HFF-Myc (cell line): ENCODE data around the gene TBX22.
"Not testable (repeated sequence)": the region's sequence is repeated elsewhere in the genome, so short reads cannot be mapped to it uniquely, and the experiment has no call there.

Experiments used
- DNase-seq: peaks from one replicate; pipeline ENCODE4 v3.0.0-alpha.2; 2011; ENCODE audit warnings: low read depth; ENCODE audit errors: extremely low read depth
- H3K4me3 ChIP-seq: replicated peaks from 2 replicates; pipeline ENCODE4 v1.5.1; 2011; ENCODE audit warnings: low read depth, mild to moderate bottlenecking, control low read depth, low read length
- CTCF ChIP-seq: IDR thresholded peaks from 2 replicates; pipeline ENCODE4 v1.5.1; 2012; ENCODE audit warnings: mild to moderate bottlenecking, low read depth, low read length, control low read depth; ENCODE audit errors: missing control alignments

TBX22 gene

GRCh38 chrX:80022363-80023031, 7.9 kb downstream of the TBX22 start:
- DNase-seq, result no peak
- H3K4me3 ChIP-seq, result no peak overlapping the region
- TF ChIP-seq CTCF, result no peak

DNA sequence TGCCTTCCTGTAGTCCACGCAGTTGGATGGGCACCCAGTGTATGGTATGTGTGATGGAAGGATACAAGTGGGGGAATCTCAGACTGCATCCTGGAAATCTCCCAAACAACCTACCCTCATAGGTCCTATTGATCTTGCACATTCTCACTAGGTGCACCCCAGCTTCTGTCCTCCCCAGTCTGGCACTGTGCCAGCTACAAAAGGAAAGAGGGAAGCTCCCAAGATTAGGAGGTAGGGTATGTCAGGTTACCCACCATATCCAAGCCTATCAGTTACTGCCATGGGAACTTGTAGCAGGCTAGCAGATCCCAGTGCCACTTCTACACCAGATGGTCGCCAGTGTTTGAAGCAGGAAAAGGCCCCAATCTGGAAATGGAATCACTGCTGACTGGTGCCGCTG, 11.6 kb downstream of the TBX22 start:
- no peak overlapping the region for H3K4me3 ChIP-seq
- no peak for DNase-seq
- no peak for TF ChIP-seq CTCF

DNA sequence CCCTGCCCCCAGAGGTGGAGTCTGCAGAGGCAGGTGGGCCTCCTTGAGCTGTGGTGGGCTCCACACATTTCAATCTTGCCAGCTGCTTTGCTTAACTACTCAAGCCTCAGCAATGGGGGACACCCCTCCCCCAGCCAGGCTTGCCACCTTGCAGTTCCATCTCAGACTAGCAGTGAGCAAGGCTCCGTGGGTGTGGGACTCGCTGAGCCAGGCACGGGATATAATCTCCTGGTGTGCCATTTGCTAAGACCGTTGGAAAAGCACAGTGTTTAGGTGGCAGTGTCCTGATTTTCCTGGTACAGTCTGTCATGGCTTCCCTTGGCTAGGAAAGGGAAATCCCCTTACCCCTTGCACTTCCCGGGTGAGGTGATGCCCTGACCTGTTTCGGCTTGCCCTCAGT, 51.6 kb downstream of the TBX22 start:
- DNase-seq, H3K4me3 ChIP-seq: not testable (repeated sequence)

DNA sequence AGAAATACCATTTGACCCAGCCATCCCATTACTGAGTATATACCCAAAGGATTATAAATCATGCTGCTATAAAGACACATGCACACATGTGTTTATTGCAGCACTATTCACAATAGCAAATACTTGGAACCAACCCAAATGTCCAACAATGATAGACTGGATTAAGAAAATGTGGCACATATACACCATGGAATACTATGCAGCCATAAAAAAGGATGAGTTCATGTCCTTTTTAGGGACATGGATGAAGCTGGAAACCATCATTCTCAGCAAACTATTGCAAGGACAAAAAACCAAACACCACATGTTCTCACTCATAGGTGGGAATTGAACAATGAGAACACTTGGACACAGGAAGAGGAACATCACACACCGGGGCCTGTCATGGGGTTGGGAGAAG, 61.1 kb downstream of the TBX22 start:
- H3K4me3 ChIP-seq, DNase-seq: not testable (repeated sequence)
